ENCODE data around the gene PLA2G12B. TPM values are rescaled to one million over a fixed set of nuclear protein-coding genes. Genes with fewer than 3 reads are reported as not detected.

The PLA2G12B gene, protein sequence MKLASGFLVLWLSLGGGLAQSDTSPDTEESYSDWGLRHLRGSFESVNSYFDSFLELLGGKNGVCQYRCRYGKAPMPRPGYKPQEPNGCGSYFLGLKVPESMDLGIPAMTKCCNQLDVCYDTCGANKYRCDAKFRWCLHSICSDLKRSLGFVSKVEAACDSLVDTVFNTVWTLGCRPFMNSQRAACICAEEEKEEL
- total RNA-seq (2014; rRNA removed; shearing (Covaris generic)) = not detected in 2 replicates
- not detected in 2 replicates for total RNA-seq (2022)
- percentile 13 among the genes with signal in this experiment for Bru-seq, nascent RNA
- percentile 13 among the genes with signal in this experiment for BruChase-seq, experiment 1, labeled RNA remaining after a 6-hour chase
- percentile 6 among the genes with signal in this experiment for BruChase-seq, experiment 2, labeled RNA remaining after a 2-hour chase
- long read RNA-seq = 0 reads

DNA sequence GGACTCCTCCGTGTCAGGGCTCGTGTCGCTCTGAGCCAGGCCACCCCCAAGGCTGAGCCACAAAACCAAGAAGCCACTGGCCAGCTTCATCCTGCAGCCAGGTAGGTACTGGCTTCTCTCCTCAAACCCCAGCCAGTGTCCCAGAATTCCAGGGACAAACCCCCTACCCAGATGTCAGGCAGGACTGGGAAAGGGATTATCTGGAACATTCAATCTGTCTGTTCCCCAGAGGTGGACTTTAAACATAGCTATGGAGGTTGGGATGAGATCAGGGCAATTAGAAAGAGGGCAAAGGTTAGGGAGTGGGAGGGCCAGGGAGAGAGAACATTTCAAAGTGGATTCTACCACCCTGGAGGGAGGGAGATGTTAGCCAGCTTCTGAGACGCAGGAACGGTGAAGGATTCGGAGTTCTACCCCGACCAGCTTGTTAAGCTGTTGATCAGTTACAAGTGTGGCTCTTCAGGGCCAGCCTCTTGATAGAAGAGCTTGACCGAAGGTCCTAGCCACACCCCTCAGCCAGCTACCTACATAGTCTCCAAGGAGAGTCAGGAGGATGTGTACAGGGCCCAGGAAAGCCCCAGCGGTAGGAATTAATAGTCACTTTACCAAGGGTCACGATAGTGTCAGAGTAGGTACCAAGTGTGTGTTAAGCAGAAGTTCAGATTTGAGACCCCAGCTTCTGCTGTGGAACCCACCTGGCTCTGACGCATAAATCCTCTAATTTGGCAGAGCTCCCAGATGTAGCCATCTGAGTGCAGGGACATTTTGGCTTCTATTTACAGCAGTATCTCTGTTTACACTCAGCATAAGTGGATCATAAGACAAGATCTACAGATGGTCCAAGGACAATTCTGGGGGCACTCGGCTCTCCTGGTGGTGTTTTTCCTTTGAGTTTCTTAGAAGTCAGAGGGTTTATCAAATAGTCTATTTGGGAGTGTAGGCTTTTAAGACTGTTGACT is at the start of gene PLA2G12B:
Gene PLA2G12B (minus strand): TSS at position 211 of the 959 bp plus-strand sequence. CDS start 121 bp downstream, at position 90.
- CTCF ChIA-PET (ENCODE audit: unreplicated experiment) = no interaction called here

DNA sequence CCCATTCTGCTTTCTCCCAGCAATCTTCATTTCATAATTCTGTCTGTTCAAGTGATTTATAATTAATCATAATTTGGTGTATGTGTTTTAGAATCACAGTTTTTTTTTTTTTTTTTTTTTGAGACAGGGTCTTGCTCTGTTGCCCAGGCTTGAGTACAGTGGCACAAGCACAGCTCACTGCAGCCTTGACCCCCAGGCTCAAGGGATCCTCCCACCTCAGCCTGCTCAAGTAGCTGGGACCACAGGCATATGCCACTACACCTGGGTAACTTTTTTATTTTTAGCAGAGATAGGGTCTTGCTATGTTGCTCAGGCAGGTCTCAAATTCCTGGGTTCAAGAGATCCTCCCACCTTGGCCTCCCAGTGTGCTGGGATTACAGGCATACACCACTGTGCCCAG is 49.2 kb upstream of the PLA2G12B start:
- H2AFZ ChIP-seq (ENCODE audit: low read length) = no peak overlapping the region
- H3K4me1 ChIP-seq (ENCODE audit: insufficient read depth, low read length, poor library complexity, severe bottlenecking) = no peaks in the 10 kb centered on the region
- BruUV-seq (replicated peaks) = no TSS peak
- H3K9me3 ChIP-seq (ENCODE audit: low read length) = no peaks in the 10 kb centered on the region
- no peak overlapping the region for H3K27ac ChIP-seq (ENCODE audit: low read depth, low read length, poor library complexity, severe bottlenecking)
- H4K20me1 ChIP-seq (ENCODE audit: insufficient read depth, low read length) = no peaks in the 10 kb centered on the region
- no peaks in the 10 kb centered on the region for H3K79me2 ChIP-seq (ENCODE audit: insufficient read depth, low read depth, low read length)
- H3K9me2 ChIP-seq (ENCODE audit: insufficient read depth, low read length) = no peaks in the 10 kb centered on the region
- POLR2A ChIA-PET = no interaction called here
- no peak overlapping the region for H3K4me3 ChIP-seq (ENCODE audit: low read depth, low read length, poor library complexity, severe bottlenecking)
- H3K4me2 ChIP-seq (ENCODE audit: low read length) = no peak overlapping the region
- intact Hi-C loops (cut with micrococcal nuclease; ENCODE audit: unreplicated experiment) = no loop called here
- TF ChIP-seq, protein P1, sequence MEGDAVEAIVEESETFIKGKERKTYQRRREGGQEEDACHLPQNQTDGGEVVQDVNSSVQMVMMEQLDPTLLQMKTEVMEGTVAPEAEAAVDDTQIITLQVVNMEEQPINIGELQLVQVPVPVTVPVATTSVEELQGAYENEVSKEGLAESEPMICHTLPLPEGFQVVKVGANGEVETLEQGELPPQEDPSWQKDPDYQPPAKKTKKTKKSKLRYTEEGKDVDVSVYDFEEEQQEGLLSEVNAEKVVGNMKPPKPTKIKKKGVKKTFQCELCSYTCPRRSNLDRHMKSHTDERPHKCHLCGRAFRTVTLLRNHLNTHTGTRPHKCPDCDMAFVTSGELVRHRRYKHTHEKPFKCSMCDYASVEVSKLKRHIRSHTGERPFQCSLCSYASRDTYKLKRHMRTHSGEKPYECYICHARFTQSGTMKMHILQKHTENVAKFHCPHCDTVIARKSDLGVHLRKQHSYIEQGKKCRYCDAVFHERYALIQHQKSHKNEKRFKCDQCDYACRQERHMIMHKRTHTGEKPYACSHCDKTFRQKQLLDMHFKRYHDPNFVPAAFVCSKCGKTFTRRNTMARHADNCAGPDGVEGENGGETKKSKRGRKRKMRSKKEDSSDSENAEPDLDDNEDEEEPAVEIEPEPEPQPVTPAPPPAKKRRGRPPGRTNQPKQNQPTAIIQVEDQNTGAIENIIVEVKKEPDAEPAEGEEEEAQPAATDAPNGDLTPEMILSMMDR (conservative IDR thresholded peaks at IDR 0.05; ENCODE audit: low read length) = no peak
- TF ChIP-seq EZH2phosphoT487 (IDR thresholded peaks at IDR 0.05; ENCODE audit: borderline replicate concordance, low read depth, low read length) = no peak
- H3K36me3 ChIP-seq (ENCODE audit: insufficient read depth, low read length) = peaks cover 37% of the 10 kb centered on the region
- no peak for DNase-seq (ENCODE audit: low spot score)
- CTCF ChIA-PET (ENCODE audit: unreplicated experiment) = no interaction called here

More for the DNA sequence above, at the start of gene PLA2G12B:
- no TSS peak for BruUV-seq (replicated peaks)
- H3K9me3 ChIP-seq (ENCODE audit: low read length) = no peaks in the 10 kb centered on the region
- H3K9me2 ChIP-seq (ENCODE audit: insufficient read depth, low read length) = no peaks in the 10 kb centered on the region
- no peaks in the 10 kb centered on the region for H3K36me3 ChIP-seq (ENCODE audit: insufficient read depth, low read length)
- H4K20me1 ChIP-seq (ENCODE audit: insufficient read depth, low read length) = no peaks in the 10 kb centered on the region
- H3K79me2 ChIP-seq (ENCODE audit: insufficient read depth, low read depth, low read length) = no peaks in the 10 kb centered on the region
- POLR2A ChIA-PET = interaction anchor here (0.6 kb wide), 1 partner anchor 47 kb away, joined by 5 read pairs; no protein-coding TSS in a partner anchor
- no peaks in the 10 kb centered on the region for H3K4me1 ChIP-seq (ENCODE audit: insufficient read depth, low read length, poor library complexity, severe bottlenecking)
- intact Hi-C loops (cut with micrococcal nuclease; ENCODE audit: unreplicated experiment) = no loop called here
- no peak within 1 kb of the TSS for H3K27ac ChIP-seq (ENCODE audit: low read depth, low read length, poor library complexity, severe bottlenecking)
- no peak within 1 kb of the TSS for H3K4me3 ChIP-seq (ENCODE audit: low read depth, low read length, poor library complexity, severe bottlenecking)
- H3K4me2 ChIP-seq (ENCODE audit: low read length) = no peak within 1 kb of the TSS
- no peak for DNase-seq (ENCODE audit: low spot score)
- TF ChIP-seq, protein P1 (conservative IDR thresholded peaks at IDR 0.05; ENCODE audit: low read length) = no peak
- TF ChIP-seq EZH2phosphoT487 (IDR thresholded peaks at IDR 0.05; ENCODE audit: borderline replicate concordance, low read depth, low read length) = no peak
- no peak within 1 kb of the TSS for H2AFZ ChIP-seq (ENCODE audit: low read length)
